ENCODE data around the gene VSTM5. TPM values are rescaled to one million over a fixed set of nuclear protein-coding genes. Genes with fewer than 3 reads are reported as not detected.

Gene VSTM5
- polyA plus RNA-seq, 3 donors = 1.0 to 1.7 (median 1.4) TPM

DNA sequence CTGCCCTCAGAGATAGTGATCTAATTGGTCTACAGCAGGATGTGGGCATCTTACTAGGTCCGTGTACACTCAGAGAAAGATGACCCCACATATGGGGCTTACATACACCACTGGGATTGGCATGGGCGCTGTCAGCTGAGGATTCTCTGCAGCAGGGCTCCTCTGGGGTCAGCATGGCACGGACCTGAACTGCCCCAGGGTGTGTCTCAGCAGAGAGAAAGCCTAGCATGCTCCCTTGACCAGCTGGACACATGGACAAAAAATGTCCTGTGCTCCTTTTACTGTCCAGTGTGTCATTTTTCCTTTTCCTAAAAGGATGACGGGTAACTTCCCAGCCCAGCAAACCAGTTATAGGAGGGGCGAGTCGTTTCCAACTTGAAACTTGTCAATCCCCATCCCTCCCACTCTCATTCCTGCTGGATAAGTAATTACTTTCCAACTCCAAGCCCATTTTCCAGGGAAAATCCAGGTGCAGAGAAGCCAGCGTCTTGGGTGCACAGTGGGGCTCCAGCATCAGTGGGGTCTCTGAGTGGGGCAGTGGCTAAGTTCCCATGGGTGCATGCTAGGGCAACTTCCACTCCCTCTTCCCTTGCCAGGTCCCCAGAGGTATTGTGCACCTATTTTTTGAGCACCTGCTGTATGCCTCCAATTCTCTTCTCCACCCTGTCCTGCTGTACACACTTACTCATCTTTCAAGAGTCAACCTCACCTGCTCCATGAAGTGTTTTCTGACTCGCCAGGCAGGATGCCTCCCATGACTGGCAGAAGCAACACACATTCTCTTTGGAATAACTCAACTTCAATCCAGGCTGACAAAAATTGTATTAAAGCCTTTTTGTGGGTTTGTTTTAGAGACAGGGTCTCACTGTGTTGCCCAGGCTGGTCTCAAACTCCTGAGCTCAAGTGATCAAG, 5.0 kb downstream of the VSTM5 start:
- no peak for DNase-seq (ENCODE audit: extremely low read depth in 1 of 11, low read depth in 9 of 11, low spot score in 4 of 11)

DNA sequence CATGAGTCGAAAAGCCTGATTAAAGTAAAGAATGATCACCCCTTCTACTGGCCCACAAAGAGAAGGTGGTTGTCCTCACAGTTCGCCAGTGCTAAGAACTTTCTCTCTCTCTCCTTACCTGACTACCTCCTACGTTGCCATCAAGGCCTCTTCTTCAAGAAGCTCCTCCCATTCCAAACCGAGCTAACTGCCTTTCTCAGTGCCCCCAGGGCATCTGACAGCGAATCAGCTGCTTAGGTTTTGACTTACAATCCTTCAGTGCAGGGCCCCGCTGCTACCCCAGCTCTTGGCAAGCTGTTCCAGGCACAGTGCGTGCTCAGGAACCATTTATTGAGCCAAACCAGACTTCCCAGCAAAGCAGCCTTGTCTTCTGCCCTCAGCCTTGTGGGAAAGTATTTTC, 5.8 kb downstream of the VSTM5 start:
- no peak for DNase-seq (ENCODE audit: extremely low read depth in 1 of 11, low read depth in 9 of 11, low spot score in 4 of 11)

DNA sequence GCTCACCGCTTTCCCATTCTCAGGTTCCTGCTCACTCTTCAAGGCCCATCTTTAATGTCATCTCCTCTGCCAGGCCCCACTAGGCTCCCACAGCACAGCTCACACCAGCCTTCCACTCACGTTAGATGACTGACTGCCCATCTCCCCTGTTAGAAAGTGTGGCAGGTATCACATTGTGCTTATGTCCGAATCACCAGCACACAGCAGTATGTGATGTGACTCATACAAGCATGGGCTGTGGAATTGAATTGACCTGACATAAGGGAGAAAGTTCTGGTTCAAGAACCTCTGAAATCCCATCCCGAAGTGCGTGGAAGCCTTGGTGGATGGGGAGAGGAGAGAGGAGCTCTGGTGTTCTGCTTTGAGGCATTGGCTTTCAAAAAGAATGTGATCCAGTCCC, 6.5 kb downstream of the VSTM5 start:
- no peak for DNase-seq (ENCODE audit: extremely low read depth in 1 of 11, low read depth in 9 of 11, low spot score in 4 of 11)

GRCh38 chr11:93842461-93842860, 8.0 kb downstream of the VSTM5 start:
- no peak for DNase-seq (ENCODE audit: extremely low read depth in 1 of 11, low read depth in 9 of 11, low spot score in 4 of 11)

DNA sequence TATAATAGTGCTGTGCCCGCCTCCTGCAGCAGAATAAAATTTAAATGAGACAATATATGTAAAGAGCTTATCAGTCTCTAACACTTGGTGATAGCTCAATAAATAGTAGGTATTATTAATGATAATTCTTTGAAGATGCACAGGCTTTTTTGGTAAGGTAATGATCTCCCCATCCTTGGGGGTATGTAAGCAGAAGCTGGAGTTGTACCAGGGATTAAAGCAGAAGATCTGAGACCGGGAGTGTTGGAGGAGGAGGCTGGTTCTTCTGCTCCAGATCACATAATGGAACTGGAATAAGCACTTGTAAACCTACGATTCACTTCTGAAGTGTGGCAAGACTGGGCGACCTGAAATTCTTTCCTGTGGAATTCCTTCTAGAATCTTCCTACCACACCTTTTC, 8.4 kb downstream of the VSTM5 start:
- no peak for DNase-seq (ENCODE audit: extremely low read depth in 1 of 11, low read depth in 9 of 11, low spot score in 4 of 11)

GRCh38 chr11:93841446-93841845, 9.0 kb downstream of the VSTM5 start:
- DNase-seq (ENCODE audit: extremely low read depth in 1 of 11, low read depth in 9 of 11, low spot score in 4 of 11) = no peak

DNA sequence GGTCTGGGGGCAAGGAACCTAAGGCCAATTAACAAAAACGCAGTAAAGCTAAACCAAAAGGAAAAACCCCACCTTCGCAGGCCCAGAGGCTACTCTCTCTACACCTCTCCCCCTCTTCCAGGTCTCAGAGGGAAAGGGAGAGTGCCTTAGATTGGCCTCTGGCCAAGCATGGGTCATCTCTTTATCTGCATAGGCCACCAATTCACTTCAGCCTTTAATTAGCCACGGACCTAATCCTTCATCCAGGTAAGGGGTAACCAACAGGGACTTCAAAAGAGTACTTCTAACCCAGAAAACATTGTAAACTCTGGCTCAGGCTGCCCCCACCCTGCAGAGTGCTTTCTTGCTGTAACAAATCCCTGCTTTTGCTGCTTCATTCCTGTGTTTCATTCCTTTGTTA, 9.4 kb downstream of the VSTM5 start:
- DNase-seq (ENCODE audit: extremely low read depth in 1 of 11, low read depth in 9 of 11, low spot score in 4 of 11) = no peak

DNA sequence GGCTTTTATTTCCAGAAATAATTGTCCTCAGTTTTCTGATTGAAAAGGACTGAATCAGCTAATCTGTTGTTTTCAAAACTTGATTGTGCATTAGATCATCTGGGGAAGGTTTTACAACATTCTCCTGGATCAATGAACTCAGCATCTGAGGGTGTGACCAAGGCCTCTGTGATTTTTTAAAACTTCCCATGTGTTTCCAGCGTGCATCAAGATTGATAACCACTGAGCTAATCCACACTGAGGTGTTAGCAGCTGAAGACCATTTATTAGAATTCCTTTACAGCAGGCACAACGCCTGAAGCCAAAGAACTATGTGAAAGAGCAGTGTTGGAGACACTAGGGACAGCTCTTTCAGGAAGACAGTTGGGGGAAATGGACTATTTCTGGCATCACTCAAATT, 10.2 kb downstream of the VSTM5 start:
- no peak for DNase-seq (ENCODE audit: extremely low read depth in 1 of 11, low read depth in 9 of 11, low spot score in 4 of 11)

DNA sequence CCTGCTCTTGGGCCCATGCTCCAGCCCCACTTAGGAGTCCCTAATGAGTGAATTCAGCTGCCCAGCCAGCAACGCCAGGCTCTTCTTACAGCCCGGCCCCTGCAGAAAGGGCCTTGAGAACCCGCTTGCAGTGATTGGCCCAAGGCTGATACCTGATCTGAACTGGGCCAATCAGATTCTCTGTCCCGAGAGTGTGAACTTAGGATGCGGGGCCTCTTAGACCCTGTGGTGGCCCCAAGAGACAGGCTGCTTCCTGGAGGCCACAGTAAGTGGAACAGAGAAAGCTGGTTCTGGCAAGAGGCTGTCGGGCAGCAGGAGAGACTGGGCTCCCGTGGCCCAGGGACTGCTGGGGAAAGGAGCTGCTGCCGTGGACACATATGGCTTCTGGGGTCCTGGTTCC, 11.5 kb downstream of the VSTM5 start:
- no peak for DNase-seq (ENCODE audit: extremely low read depth in 1 of 11, low read depth in 9 of 11, low spot score in 4 of 11)

DNA sequence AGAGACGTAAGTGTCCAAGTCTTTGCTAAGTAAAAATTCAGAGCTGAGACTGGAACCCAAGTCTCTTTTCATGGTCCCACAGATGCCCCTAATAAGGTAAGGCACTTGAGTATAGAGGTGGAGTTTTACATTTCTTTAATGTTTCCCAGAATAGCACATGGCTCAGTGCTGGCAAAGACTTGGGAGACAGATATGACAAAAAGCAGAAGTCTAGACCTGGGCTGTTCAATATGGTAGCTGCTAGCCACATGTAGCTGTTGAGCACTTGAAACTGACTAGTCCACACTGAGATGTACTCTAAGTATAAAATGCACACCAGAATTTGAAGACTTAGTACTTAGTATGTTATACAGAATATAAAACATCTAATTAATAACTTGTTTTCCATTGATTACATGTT, 17.6 kb downstream of the VSTM5 start:
- no peak for DNase-seq (ENCODE audit: extremely low read depth in 1 of 11, low read depth in 9 of 11, low spot score in 4 of 11)

- no peak for DNase-seq (ENCODE audit: extremely low read depth in 1 of 11, low read depth in 9 of 11, low spot score in 4 of 11)
Measured at GRCh38 chr11:93831343-93832127, 18.9 kb downstream of the VSTM5 start.

GRCh38 chr11:93829598-93829997, 20.8 kb downstream of the VSTM5 start:
- DNase-seq (ENCODE audit: extremely low read depth in 1 of 11, low read depth in 9 of 11, low spot score in 4 of 11) = no peak

DNA sequence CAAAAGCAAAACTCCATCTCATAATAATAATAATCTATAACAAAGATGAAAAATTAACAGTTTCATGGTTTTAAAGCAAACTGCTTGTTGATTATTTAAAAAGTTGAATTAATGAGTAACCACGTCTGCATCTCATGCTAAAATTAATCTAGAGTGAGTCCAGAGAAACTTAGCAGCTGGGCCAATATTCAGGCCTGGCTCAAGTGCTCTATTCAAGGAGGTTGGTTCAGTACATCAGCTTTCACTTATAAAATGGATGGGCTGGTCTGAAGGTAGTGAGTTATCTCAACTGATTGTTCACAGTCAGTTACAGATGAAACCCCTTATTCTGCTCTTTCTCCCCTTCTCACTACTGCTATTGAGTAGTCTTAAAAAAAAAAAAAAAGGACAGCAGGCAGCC, 23.1 kb downstream of the VSTM5 start:
- no peak for DNase-seq (ENCODE audit: extremely low read depth in 1 of 11, low read depth in 9 of 11, low spot score in 4 of 11)

DNA sequence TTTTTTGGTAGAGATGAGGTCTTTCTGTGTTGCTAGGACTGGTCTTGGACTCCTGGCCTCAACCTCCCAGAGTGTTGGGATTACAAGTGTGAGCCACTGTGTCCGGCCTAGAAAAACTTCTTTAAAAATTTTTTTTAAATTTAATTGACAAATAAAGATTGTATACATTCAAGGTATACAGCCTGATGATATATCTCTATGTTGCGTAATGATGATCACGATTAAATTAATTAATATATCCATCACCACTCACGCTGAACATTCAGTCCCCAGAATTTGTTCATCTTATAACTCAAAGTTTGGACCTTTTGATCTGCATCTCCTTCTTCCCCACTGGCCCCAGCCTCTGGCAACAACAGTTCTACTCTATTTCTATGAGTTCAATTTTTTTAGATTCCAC, 27.2 kb downstream of the VSTM5 start:
- no peak for DNase-seq (ENCODE audit: extremely low read depth in 1 of 11, low read depth in 9 of 11, low spot score in 4 of 11)

DNA sequence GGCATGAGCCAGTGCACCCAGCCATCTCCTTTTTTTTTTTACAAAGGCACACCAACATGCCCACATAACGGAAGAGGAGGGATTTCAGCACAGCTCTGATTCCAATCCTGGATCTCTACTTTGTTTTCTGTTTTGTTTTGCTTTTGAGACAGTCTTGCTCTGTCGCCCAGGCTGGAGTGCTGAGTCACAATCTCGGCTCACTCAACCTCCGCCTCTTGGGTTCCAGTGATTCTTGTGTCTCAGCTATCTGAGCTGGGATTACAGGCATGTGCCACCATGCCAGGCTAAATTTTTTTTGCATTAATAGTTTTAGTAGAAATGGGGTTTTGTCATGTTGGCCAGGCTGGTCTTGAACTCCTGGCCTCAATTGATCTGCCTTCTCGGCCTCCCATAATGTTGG, 28.1 kb downstream of the VSTM5 start:
- DNase-seq (ENCODE audit: extremely low read depth in 1 of 11, low read depth in 9 of 11, low spot score in 4 of 11) = no peak

GRCh38 chr11:93821617-93822016, 28.8 kb downstream of the VSTM5 start:
- DNase-seq (ENCODE audit: extremely low read depth in 1 of 11, low read depth in 9 of 11, low spot score in 4 of 11) = peak in 1 of 11 donors; percentile 35

- DNase-seq (ENCODE audit: extremely low read depth in 1 of 11, low read depth in 9 of 11, low spot score in 4 of 11) = no peak
Measured at GRCh38 chr11:93820847-93821246, 29.6 kb downstream of the VSTM5 start.

DNA sequence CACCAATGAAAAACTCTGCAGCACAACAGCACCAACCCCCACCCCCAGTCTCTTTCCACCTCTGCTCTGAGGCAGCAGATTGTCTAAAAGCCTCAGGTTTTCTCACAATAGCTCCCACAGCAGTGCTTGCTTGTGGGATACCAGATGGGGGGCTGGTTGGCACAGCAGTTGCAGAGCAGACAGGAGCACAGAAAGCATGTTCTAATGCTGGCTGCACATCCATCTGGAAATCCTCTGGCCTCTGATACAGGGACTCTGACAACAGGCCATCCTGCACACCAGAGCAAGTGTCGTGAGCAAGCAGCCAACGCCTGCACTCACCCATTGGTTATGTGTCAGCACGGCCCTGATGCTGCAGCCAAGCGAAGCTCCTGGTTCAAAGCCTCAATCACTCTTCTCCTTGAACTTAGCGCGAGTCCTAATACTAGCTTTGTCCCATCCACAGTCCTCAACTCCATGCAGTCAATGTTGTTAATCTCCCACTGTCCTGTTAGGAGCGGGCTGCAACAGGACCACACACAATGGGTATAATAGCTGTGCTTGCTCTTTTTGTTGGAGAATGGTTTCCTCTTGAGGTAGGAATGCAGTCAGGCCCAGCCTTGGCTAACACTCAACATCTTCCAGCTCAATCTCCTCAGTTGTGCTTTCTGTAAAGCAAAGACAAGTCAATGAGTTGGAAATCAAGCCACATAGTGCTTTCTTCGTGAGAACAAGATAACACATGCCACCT, 30.3 kb downstream of the VSTM5 start:
- DNase-seq (ENCODE audit: extremely low read depth in 1 of 11, low read depth in 9 of 11, low spot score in 4 of 11) = no peak

DNA sequence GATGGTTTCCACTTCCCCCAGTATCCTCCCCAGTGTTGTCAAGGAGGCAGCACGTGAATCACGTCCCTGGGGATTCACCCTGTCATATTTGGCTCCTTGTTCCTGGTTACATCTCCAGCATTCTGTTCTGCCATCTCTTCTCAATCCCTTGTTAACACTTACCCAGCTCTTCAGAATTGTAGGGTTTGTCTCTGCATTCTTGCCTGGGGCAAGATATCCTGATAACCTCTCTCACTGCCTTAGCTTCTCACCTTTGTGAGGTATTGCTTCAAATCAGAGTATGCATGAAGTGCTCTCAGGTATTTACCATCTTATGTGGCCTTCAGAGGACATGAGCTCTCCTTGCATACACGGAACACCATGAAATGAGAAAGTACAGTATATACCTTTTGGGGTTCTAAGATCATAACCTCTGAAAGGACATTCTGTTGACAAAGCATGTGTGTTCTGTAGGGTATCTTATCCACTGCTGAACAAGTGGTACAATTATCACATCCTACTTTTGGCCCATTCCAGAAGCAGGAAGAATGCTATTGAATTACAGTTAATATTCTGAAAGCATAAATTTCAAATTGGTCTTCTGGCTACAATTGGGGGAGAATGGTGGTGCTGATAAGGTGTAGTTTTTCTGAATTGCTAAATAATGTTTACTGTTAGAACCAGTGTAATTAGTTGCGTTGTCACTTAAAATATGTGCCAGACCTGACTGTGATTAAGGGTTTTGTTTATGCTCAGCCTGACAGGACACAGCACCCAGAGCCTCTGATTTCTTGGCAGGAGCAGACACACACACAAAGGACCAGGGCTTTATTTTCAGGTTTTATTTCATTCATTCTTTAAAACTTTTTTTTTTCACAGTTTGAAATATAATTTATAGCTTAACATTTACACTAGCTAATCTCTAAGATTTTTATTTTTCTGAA, 32.7 kb downstream of the VSTM5 start:
- no peak for DNase-seq (ENCODE audit: extremely low read depth in 1 of 11, low read depth in 9 of 11, low spot score in 4 of 11)
